Measurements from ENCODE around the gene KCNMB4.

GRCh38 chr12:70321191-70321590 is 44.9 kb upstream of the KCNMB4 start:
- TF ChIP-seq, protein P1, sequence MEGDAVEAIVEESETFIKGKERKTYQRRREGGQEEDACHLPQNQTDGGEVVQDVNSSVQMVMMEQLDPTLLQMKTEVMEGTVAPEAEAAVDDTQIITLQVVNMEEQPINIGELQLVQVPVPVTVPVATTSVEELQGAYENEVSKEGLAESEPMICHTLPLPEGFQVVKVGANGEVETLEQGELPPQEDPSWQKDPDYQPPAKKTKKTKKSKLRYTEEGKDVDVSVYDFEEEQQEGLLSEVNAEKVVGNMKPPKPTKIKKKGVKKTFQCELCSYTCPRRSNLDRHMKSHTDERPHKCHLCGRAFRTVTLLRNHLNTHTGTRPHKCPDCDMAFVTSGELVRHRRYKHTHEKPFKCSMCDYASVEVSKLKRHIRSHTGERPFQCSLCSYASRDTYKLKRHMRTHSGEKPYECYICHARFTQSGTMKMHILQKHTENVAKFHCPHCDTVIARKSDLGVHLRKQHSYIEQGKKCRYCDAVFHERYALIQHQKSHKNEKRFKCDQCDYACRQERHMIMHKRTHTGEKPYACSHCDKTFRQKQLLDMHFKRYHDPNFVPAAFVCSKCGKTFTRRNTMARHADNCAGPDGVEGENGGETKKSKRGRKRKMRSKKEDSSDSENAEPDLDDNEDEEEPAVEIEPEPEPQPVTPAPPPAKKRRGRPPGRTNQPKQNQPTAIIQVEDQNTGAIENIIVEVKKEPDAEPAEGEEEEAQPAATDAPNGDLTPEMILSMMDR (IDR thresholded peaks at IDR 0.05) = no peak
- TF ChIP-seq POLR2A (IDR thresholded peaks at IDR 0.05) = no peak
